Measurements from ENCODE around the gene POLQ.
A peak's percentile ranks its signal among the peaks of the same experiment; 100 is the strongest.
"Not testable (repeated sequence)": the region's sequence is repeated elsewhere in the genome, so short reads cannot be mapped to it uniquely, and the experiment has no call there.

Gene POLQ

DNA sequence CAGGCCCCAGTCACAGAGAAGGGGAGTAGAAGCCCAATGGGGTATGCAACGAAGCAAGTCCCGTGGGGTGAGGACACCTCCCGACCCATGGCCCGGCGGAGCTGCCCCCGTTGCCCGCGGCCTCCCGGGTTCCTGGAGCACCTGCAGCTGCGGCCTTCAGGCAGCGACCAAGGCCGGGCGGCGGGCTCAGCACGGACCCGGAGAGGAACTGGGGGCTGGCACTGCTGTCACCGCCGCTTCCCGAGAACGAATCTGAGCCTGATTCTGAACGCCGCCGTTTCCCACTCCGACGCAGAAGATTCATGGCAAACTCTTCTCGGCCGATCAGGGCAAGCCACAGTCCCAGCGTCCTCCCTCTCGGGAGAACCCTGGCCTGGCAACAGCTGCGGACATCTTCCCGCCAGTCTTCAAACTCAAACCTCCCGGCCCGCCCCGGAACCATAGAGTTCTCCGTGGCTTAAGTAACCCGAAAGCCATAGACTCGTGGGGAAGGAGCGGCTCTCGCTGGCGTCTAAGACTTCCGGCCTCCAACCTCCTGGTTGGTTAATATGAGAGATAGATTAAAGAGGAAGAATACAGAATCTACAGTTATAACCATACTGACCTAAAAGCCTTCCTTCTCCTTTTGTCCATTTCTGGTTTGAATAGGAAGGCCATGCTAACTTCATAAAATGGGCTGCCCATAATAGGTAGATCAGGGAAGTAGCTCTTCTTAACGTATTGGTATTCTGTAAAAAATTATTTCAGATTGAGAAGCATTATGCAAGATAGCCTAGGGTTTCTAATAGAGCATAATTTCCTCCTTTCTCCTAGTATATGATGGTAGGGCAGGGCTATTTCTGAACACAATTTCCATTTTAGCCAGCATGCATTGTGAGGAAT is at the start of gene POLQ:
TSS of gene POLQ (minus strand) at position 415 of the 882 bp plus-strand sequence. CDS start at position 304, 111 bp downstream.
- peak within 1 kb of the TSS; percentile 77 for H3K4me3 Mint-ChIP-seq
- peaks cover 33% of the 10 kb centered on the region for H3K4me1 Mint-ChIP-seq
- peak; percentile 97 for ATAC-seq
- H3K36me3 Mint-ChIP-seq: no peaks in the 10 kb centered on the region
- H3K27me3 Mint-ChIP-seq: no peaks in the 10 kb centered on the region
- H3K9me3 Mint-ChIP-seq: no peaks in the 10 kb centered on the region
- H3K27ac Mint-ChIP-seq: peak within 1 kb of the TSS; percentile 71

DNA sequence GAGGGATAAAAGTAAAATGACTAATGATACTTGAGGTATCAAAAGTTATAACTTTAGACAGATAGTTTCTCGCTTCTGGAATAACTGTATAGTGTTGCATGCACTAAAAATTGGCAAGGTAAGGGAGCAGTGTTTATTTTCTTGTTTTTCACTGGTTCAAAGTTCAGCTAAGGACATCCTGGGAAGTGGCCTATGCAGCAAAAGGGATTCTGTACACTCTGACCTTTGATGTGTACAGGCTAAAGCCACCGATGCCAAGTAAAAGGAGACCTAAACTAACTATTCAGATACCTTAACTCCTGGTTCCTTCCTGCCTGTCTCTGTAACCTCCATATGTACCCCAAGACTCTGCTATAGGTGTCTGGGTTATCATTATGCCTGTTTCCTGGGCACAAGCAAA is 49.1 kb upstream of the POLQ start:
- H3K27me3 Mint-ChIP-seq: no peaks in the 10 kb centered on the region
- H3K27ac Mint-ChIP-seq: no peak overlapping the region
- no peak overlapping the region for H3K4me3 Mint-ChIP-seq
- peaks cover 9% of the 10 kb centered on the region for H3K4me1 Mint-ChIP-seq
- no peaks in the 10 kb centered on the region for H3K36me3 Mint-ChIP-seq
- no peaks in the 10 kb centered on the region for H3K9me3 Mint-ChIP-seq
- no peak for ATAC-seq

DNA sequence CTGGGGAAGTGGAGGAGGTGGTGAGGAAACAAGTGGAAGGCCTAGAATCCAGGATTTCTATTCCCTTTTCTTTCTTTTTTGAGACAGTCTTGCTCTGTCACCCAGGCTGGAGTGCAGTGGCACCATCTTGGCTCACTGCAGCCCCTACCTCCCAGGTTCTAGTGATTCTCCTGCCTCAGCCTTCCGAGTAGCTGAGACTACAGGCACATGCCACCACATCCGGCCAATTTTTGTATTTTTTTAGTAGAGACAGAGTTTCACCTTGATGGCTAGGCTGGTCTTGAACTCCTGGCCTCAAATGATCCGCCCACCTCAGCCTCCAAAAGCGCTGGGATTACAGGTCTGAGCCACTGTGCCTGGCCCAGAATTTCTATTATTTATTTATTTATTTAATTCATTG is 48.0 kb upstream of the POLQ start:
- not testable (repeated sequence) for H3K27me3 Mint-ChIP-seq

DNA sequence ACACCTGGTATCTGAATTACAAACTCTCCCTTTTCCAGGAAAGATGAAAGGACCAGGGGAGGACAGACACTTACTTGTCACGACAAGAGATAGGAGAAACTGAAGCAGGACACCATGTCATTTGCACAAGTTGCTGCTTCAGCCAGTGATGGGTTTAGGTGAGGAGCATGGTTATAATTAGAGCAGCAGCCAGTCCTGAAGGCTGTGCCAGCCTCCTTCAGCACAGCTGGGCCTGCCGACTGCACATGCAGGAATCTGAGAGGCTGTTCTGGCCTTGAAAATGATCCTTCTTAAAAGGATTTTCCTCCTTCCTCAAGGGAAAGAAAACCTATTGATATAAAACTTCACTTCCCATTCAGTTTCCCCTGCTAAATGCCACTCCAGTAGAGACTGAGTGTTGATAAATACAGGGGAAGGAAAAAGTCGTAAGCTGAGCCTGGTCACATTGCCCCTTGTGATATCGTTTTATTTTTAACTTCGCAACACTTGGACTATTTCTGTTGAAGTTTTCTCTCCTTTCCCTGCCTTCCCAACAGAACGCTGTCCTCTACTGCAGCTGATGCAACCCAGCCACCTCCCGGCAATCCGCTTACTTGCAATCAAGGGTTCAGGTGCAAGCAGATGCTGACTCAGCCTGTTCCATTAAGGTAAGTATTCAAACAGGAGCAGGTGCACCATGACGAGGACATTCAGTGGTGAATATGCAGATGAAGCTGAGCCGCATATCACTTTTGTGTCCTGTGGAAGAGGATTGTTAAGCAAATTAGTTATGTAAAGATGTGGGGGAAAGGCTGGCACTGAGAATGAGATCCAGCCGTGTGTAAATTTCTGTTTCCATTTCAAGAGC is 47.3 kb upstream of the POLQ start, which contains the start of gene FBXO40:
TSS of gene FBXO40 (plus strand) at position 524 of the 847 bp plus-strand sequence. CDS start 27,197 bp downstream, outside the sequence.
- Mint-ChIP-seq H3K27ac (no peak within 1 kb of the TSS), H3K4me3 (no peak within 1 kb of the TSS), H3K36me3 (no peaks in the 10 kb centered on the region), H3K27me3 (no peaks in the 10 kb centered on the region), H3K4me1 (peaks cover 9% of the 10 kb centered on the region), H3K9me3 (no peaks in the 10 kb centered on the region)
- no peak for ATAC-seq

More for the DNA sequence above, 48.0 kb upstream of the POLQ start:
- H3K4me3 Mint-ChIP-seq, ATAC-seq, H3K4me1 Mint-ChIP-seq, H3K27ac Mint-ChIP-seq, H3K9me3 Mint-ChIP-seq, H3K36me3 Mint-ChIP-seq: not testable (repeated sequence)

DNA sequence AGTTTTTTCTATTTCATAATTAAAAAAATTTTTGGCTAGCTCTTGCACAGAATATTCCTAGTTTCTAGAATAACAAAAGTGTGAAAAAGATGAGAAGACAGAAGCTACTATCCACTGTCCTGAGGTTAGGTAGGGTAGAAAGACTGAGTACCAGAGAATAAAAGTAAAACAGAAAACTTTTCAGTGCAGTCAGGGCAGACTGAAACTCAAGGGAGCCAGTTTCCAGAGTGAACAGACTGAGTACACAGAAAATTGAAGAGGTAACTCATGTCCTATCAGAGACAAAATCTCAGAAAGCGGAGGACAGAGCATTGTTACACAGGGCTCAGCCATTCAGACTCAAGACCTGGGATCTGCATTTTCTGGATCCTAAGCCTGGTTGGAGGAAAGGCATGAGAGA is 38.6 kb upstream of the POLQ start:
- no peak for ATAC-seq

DNA sequence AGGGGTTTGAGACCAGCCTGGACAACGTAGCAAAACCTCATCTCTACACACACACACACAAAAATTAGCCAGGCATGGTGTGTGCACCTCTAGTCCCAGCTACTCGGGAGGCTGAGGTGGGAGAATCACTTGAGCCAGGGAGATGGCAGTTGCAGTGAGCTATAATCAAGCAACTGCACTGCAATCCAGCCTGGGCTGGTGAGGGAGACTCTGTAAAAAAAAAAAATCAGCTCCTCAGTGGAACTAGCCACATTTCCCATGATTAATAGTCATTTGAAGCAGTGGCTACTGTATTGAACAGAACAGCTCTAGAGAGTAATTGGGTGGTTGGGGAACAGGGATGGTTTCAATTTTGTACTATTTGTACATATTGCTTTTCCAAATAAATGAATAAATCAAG is 35.9 kb upstream of the POLQ start:
- Mint-ChIP-seq H3K9me3 (no peaks in the 10 kb centered on the region), H3K4me3 (no peak overlapping the region), H3K36me3 (no peaks in the 10 kb centered on the region), H3K4me1 (no peaks in the 10 kb centered on the region), H3K27ac (no peak overlapping the region), H3K27me3 (peaks cover 26% of the 10 kb centered on the region)
- ATAC-seq: no peak

More for the DNA sequence above, 38.6 kb upstream of the POLQ start:
- Mint-ChIP-seq H3K27ac (no peak overlapping the region), H3K4me1 (no peaks in the 10 kb centered on the region), H3K36me3 (no peaks in the 10 kb centered on the region), H3K4me3 (no peak overlapping the region), H3K27me3 (peaks cover 26% of the 10 kb centered on the region), H3K9me3 (no peaks in the 10 kb centered on the region)

DNA sequence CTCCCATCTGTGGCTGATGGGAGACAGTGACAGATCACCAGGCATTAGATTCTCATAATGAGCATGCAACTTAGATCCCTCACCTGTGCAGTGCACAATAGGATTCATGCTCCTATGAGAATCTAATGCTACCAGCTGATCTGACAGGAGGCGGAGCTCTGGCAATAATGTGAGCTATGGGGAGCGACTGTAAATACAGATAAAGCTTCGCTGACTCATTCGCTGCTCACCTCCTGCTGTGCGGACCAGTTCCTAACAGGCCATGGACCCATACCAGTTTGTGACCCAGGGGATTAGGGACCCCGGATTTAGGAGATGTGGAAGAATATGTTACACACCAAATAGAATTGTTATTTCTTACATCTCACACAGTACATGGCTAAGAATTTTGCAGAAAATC is 28.7 kb upstream of the POLQ start:
- Mint-ChIP-seq H3K27me3 (peaks cover 11% of the 10 kb centered on the region), H3K4me1 (no peaks in the 10 kb centered on the region), H3K36me3 (no peaks in the 10 kb centered on the region), H3K27ac (no peak overlapping the region), H3K4me3 (no peak overlapping the region), H3K9me3 (no peaks in the 10 kb centered on the region)
- ATAC-seq: no peak

DNA sequence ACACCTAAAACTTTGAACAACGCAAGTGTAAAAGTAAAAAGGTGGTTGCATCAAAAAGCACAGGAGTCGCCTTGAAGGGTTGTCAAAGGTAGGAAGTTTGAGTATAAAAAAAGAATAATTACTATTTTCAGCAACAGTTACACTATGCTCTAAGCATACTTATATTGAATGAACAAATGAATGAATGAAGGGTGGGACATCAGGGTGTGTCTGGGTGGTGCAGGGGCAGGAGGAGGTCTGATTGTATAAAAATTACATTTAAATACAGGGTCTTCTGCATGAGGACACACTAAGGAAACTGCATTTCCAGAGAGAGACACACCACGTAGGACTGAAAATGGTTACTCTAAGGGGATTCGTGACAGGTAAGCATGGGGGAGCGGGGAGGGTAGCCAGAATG is 21.9 kb upstream of the POLQ start, which contains the start of gene ARGFX:
TSS of gene ARGFX (plus strand) at position 301 of the 400 bp plus-strand sequence. CDS start 2,765 bp downstream, outside the sequence.
- no peak within 1 kb of the TSS for H3K4me3 Mint-ChIP-seq
- H3K4me1 Mint-ChIP-seq: no peaks in the 10 kb centered on the region
- no peaks in the 10 kb centered on the region for H3K36me3 Mint-ChIP-seq
- no peak within 1 kb of the TSS for H3K27ac Mint-ChIP-seq
- H3K9me3 Mint-ChIP-seq: no peaks in the 10 kb centered on the region
- ATAC-seq: no peak
- H3K27me3 Mint-ChIP-seq: no peaks in the 10 kb centered on the region

DNA sequence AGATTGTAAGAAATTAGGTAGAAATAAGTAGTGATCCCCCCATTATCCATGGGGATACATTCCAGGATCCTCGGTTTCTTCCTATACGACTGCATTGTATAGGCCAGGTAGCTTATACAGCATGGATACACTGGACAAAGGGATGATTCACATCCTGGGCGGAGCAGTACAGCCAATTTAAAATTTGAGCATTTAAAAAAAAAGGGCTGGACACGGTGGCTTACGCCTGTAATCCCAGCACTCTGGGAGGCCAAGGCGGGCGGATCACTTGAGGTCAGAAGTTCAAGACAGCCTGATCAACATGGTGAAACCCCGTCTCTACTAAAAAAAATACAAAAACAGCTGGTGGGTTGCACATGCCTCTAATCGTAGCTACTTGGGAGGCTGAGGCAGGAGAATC is 21.0 kb upstream of the POLQ start:
- no peak for ATAC-seq
- Mint-ChIP-seq H3K4me3 (no peak overlapping the region), H3K9me3 (no peaks in the 10 kb centered on the region), H3K4me1 (no peaks in the 10 kb centered on the region), H3K36me3 (no peaks in the 10 kb centered on the region), H3K27me3 (no peaks in the 10 kb centered on the region), H3K27ac (no peak overlapping the region)

DNA sequence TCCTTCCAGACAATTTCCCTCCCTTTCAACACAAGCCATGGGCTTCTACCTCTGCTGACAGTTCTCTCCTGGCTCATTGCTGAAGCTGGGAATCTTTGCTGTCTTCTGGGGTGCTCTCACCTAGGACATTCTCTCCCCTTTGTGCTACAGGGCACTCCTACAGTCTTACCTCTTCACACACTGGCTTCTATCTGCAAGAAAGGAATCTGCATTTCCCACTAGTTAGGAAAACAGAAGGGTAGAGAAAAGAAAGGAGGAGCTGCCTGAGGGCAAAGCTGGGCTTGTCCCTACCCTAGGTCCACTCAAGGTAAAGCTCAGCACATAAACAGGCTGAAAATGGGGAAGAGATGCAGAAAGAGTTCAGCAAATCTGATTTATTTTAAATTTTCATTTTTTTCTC is 16.4 kb upstream of the POLQ start:
- H3K4me3 Mint-ChIP-seq: no peak overlapping the region
- H3K27ac Mint-ChIP-seq: no peak overlapping the region
- H3K36me3 Mint-ChIP-seq: no peaks in the 10 kb centered on the region
- no peaks in the 10 kb centered on the region for H3K9me3 Mint-ChIP-seq
- ATAC-seq: no peak
- H3K27me3 Mint-ChIP-seq: peaks cover 9% of the 10 kb centered on the region
- no peaks in the 10 kb centered on the region for H3K4me1 Mint-ChIP-seq

DNA sequence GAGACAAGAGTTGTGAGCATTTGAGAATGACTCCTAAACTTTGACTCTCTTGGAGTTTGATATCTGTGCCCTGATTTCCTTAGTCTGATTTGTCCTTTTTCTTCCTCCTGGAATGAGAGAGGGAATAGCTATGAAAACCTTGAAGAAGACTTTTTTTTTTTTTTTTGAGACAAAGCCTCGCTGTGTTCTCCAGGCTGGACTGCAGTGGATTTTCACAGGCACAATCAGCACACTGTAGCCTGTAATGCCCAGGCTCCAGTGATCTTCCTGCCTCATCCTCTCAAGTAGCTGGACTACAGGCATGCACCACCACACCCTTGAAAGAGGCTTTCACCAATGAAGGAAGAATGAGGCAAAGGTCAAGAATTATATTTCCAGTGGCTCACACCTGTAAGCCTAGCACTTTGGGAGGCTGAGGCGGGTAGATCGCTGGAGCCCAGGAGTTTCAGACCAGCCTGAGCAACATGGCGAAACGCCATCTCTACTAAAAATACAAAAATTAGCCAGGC is 11.7 kb upstream of the POLQ start:
- H3K4me3 Mint-ChIP-seq: no peak overlapping the region
- no peak for ATAC-seq
- no peaks in the 10 kb centered on the region for H3K36me3 Mint-ChIP-seq
- H3K4me1 Mint-ChIP-seq: peaks cover 9% of the 10 kb centered on the region
- H3K27ac Mint-ChIP-seq: no peak overlapping the region
- H3K9me3 Mint-ChIP-seq: peaks cover 5% of the 10 kb centered on the region
- H3K27me3 Mint-ChIP-seq: peaks cover 9% of the 10 kb centered on the region

DNA sequence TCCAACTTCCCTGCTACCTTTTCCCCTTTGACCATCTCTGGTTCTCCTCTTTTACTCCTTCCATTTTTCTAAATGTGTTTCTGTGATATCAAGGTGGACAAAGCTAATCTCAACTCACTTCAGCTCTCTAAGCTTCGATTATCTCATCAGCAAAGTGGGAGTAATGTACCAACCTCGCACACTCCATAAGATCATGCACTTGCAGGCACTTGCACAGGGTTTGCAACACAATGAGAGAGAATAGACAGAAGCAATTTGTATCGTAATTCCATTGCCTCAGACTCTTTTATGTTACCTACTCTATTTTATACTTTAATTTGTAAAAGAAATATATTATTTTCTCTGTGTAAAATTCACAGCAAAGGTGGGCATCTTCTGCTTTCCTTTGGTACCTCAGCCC is 7.0 kb upstream of the POLQ start:
- Mint-ChIP-seq H3K27ac (no peak overlapping the region), H3K9me3 (peaks cover 5% of the 10 kb centered on the region), H3K27me3 (no peaks in the 10 kb centered on the region), H3K36me3 (no peaks in the 10 kb centered on the region), H3K4me3 (no peak overlapping the region), H3K4me1 (peaks cover 31% of the 10 kb centered on the region)
- ATAC-seq: no peak

DNA sequence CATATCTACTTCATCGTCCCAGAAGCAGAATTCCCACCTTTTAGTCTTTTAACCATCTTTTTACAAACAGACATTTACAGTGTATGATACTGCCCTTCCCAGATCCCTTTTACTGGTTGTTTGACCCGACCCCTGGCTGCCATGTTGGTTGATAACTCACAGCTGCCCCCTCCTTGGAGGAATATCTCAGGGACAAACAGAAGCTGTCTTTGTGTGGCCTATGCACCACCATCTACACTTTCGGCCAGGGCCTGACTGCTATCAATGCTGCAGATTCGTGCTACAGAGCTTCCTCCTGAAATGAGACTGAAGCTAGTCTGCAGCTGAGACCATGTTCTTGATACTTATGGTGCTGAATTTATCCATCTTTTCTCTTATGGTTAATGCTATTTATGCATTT is 6.6 kb upstream of the POLQ start:
- H3K27ac Mint-ChIP-seq: no peak overlapping the region
- peaks cover 31% of the 10 kb centered on the region for H3K4me1 Mint-ChIP-seq
- H3K36me3 Mint-ChIP-seq: no peaks in the 10 kb centered on the region
- no peak for ATAC-seq
- H3K4me3 Mint-ChIP-seq: no peak overlapping the region
- peaks cover 5% of the 10 kb centered on the region for H3K9me3 Mint-ChIP-seq
- no peaks in the 10 kb centered on the region for H3K27me3 Mint-ChIP-seq

DNA sequence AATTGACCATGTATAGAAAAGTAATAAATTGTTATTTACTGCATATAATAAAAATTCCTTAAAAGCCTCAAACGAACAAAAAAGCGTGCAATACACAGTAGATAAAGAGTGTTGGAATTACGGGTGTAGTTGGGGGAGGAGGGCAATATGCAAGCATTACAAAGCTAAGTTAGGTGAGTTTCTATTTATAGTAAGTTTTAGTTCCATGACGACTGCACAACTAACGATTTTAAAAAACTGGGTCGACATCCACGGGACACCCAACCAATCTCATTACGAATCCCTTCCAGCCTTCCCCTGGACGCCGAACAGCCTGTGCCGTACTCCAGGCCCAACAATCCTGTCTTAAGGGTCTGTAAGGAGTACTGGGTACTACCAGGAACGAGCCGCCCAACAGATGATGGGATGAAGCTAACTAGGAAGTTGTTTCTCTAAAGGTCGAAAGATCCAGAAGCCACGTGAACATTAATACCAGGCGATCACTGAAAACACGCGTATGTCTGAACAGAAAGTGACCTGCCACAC is 677 bp downstream of the POLQ start:
- Mint-ChIP-seq H3K27me3 (no peaks in the 10 kb centered on the region), H3K9me3 (no peaks in the 10 kb centered on the region), H3K4me3 (peak overlapping the region; percentile 70), H3K27ac (peak overlapping the region; percentile 71), H3K36me3 (no peaks in the 10 kb centered on the region), H3K4me1 (peaks cover 33% of the 10 kb centered on the region)
- ATAC-seq: no peak

DNA sequence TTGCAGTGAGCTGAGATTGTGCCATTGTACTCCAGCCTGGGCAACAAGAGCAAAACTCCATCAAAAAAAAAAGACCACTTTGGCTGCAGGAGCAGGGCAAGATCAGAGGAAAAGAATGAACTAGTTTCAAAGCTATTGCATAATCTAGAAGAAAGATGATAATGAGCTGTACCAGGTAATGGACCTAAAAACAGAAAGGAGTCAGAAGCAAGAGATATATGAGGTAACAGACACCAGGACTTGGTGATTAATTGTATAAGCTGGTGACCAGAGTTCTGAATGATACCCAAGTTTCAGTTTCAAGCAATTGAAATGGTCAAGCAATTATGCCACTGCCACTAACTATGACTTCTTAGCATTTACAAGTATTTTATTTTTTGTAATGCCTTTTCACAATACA is 2.9 kb downstream of the POLQ start:
- Mint-ChIP-seq H3K4me3 (no peak overlapping the region), H3K27ac (no peak overlapping the region), H3K9me3 (no peaks in the 10 kb centered on the region), H3K36me3 (no peaks in the 10 kb centered on the region), H3K4me1 (peaks cover 17% of the 10 kb centered on the region), H3K27me3 (no peaks in the 10 kb centered on the region)
- no peak for ATAC-seq
